ENCODE data around the gene MYO1B.

DNA sequence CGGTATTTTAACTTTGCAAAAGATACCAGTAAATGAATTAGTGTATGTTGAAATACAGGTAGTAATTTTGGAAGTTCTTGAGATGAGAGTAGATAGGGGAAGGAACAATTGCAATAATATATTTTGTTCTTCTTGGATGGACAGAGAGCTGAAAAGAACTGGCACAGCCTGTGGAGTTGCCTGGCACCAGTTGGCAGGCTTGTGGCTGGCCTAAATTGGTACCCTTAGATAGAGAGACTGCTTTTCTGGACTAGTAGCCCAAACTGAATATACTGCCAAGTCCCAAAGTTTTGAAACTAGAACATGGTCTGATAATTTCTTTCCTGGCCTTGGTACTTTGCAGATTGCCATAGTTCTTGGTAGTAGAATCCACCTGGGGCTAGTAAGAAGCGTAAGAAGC, 26.9 kb downstream of the MYO1B start:
- TF ChIP-seq, protein P1, sequence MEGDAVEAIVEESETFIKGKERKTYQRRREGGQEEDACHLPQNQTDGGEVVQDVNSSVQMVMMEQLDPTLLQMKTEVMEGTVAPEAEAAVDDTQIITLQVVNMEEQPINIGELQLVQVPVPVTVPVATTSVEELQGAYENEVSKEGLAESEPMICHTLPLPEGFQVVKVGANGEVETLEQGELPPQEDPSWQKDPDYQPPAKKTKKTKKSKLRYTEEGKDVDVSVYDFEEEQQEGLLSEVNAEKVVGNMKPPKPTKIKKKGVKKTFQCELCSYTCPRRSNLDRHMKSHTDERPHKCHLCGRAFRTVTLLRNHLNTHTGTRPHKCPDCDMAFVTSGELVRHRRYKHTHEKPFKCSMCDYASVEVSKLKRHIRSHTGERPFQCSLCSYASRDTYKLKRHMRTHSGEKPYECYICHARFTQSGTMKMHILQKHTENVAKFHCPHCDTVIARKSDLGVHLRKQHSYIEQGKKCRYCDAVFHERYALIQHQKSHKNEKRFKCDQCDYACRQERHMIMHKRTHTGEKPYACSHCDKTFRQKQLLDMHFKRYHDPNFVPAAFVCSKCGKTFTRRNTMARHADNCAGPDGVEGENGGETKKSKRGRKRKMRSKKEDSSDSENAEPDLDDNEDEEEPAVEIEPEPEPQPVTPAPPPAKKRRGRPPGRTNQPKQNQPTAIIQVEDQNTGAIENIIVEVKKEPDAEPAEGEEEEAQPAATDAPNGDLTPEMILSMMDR (IDR thresholded peaks at IDR 0.05) = no peak
- TF ChIP-seq ZFX (IDR thresholded peaks at IDR 0.05; ENCODE audit: borderline replicate concordance) = no peak

Data from 22Rv1 (cell line).